ENCODE data around the gene SLC2A9.

Gene SLC2A9

DNA sequence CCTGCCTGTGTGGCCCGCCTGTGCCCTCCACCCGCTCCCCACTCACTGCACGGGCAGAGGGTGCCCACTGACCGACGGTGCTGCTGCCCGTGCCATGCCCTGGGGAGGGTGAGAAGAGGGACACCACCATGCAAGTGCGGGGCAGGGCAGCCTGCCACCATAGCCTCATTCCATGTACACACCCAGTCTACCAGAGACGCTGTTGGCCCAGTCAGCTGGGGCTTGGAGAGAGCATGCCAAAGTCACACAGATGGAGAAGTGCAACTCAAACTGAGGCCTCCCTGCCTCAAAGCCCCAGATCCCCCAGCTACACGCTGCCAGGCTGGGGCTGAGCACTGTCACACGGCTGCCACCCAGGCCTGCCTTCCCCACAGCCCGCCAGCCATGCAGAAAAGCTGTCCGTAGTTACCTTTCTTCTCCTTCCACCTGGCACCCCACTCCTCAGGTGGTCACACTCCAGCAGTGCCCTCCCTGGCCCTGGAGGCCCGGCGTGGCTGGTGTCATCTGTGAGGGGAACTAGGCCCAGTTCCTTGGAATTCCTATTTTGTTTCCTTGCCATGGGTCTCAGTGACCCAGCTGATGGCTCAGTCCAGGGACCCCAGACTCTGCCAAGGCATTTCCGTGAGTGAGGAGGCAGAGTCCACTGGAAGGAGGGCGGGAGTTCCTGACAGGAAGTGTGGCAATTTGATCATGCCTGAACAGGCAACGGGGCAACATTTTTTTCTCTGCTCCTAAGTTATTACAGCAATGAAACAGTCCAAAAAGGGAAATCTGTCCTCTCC, at the start of gene SLC2A9:
Gene SLC2A9 (minus strand): TSS at position 627 of the 782 bp plus-strand sequence. CDS start 68 bp downstream, at position 559.
- DNase-seq: no peak

DNA sequence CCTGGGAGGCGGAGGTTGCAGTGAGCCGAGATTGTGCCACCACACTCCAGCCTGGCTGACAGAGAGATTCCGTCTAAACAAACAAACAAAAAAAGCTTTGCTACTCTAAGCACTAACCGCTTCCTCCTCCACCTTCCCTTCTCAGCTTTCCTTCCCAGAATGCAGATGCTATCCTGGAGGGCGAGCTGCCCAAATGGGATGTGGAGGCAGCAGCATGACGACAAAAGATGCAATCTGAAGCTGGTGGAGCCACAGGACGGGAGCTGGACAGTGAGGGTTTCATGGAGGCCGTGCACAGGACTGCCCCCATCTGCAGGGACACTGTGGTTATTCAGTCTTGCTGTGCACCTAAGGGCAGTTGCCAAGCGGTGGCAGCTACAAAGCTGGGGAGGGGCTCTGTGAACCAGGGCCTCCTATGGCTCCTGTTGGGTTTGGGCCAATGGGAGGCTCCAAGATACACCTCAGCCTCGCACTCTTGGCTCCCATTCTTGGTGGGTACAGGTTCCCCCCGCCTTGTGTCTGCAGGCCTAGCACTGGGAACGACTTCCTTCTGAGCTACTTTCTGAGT, 47.9 kb upstream of the SLC2A9 start:
- no peak for DNase-seq

DNA sequence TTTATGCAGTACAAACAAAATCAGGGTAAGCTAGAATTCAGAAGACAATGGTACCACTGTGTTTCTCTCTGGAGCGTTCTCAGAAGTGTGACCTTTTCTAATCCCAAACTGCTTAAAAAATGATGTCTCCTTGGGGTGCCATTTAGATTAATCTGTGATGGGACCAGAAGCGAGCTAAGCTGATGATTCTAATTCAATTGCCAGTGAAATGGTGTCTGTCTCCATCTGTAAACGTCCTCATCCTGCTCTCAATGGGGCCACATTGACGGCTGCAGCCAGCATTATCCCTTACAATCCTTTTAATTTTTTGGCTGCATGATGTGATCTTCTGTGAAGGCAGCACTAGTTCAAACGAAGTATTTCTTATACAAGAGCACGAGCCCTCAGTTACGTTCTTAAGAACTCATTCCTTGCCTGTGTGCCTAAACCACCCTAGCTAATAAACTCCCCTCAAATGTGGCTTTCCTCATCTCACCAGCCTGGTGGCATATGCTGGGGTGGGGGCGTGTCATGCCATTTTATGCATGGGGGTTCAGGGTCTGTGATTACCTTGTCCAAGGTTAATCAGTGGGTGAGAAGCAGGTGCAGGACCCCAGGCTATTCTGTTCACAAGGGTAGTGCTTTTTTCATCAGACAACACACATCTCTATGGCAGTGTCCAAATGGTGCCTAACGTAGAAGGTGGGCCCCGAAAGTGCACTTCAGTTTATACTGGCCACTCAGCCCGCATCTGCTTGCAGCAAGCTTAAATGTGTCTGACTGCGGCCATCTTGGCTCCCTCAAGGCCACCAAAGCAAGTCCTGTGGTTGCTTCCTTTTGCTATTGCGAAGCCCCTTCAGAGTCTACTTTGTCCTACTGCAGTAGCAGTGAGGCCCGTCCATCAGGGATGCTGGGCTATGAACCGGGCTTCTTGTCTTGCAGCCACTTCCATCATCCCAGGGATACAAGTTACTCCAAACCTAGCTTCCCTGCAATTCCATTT, 45.7 kb upstream of the SLC2A9 start:
- no peak for DNase-seq

DNA sequence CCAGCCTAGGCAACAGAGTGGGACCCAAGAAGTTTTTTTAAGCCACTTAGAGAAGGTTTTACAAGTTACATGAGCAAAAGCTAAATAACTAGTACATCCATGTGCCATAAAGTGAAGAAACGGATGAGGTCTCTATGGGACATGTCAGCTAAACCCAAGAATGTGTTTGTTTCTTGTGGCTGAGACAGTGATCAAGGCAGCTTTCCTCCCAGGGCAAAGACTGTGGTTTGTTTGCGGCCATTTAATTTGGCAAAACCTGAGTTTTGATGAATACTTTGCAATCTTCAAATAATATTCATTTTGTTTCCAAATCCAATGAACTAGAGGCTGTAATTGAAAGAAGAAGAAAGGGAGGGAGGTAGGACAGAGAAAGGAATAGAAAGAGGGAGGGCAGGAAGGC, 44.9 kb upstream of the SLC2A9 start:
- no peak for DNase-seq

DNA sequence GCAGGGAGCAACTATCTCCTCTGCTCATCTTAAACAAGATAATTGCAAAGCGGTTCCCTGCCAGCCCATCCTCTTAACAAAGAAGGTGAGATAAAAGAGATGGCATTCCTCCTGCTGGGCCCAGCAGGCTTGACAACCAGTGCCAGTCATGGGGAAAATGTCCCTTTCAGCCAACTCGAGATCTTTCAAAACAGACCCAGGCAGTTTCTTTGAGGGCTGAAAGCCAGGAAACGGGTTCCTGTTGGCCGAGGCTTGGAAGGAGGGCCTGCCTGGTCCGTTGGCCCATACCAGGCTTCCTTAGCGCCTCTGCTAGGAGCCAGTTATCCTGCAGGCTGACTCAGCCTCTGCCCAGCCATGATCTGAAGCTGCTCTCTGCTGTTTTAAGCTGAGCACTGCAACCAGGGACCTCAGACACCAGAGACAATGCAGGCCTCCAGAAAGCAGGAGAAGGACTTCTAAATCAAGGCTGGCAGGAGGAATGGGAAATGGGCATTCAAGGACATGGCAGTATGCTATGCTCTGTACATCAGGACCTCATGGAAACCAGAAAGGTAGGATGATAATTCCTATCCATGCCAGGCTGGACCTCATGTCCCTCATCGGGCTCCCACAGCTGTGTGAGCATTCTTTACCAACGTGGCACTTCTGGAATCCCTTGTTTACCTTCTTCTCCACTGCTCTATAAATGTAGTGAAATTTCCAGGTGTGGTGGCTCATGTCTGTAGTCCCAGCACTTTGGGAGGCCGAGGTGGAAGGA, 42.4 kb upstream of the SLC2A9 start:
- DNase-seq: no peak

DNA sequence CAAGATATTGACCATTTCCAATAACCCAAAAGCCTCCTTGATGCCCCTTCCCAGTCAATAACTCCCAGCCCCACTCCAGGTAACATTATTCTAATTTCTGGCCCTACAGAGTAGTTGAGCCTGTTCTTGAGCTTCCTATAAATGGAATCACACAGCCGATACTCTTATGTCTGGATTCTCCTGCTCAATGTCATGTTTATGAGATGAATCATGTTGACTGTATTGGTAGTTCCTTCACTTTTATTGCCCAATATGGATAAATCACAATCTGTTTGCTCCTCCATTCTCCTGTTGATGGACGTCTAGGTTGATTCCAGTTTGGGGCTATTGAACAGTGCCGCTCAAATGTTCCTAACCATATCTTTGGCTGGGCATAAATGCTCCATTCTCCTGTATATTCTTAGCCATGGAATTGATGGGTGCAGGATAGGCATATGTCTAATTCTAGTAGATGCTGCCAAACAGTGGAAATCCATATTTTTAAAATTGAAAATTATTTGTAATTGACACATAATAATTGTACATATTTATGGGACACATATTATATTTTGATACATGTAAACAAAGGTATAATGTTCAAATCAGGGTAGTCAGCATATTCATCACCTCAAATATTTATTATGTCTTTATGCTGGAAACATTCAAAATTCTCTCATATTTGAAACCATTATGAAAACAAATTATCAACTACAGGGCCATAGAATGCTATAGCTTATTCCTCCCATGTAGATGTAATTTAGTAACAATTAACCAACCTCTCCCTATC, 40.5 kb upstream of the SLC2A9 start:
- DNase-seq: no peak

DNA sequence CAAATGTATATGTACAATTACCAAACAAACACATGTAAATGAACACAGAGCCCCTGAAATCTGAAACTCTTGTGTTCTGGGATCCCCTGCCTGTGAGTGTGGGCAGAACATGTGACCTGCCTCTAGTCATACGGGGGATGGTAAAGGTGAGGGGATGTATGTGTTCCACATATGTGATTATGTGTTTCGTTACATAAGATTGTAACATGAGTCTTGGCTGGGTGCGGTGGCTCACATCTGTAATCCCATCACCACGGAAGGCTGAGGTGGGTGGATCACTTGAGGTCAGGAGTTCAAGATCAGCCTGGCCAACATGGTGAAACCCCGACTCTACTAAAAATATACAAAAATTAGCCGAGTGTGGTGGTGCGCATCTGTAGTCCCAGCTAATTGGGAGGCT, 37.1 kb upstream of the SLC2A9 start:
- no peak for DNase-seq

DNA sequence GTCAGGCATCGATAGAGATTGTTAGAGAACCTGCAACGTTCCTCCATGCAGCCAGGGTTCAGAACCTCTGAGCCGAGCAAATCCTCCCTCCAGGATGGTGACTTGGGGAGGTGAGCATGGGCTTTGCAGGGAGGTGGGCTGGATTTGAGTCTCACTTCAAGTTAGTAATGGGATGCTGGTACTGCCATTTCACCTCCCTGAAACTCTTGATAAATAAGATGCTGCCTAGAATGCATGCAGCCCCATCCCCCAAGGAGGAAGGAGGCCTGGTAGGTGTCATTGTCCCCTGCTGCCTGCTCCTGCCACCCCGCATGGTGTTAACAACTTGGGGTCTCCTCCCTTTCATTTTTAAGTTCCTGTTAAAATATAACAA, 35.7 kb upstream of the SLC2A9 start:
- no peak for DNase-seq

DNA sequence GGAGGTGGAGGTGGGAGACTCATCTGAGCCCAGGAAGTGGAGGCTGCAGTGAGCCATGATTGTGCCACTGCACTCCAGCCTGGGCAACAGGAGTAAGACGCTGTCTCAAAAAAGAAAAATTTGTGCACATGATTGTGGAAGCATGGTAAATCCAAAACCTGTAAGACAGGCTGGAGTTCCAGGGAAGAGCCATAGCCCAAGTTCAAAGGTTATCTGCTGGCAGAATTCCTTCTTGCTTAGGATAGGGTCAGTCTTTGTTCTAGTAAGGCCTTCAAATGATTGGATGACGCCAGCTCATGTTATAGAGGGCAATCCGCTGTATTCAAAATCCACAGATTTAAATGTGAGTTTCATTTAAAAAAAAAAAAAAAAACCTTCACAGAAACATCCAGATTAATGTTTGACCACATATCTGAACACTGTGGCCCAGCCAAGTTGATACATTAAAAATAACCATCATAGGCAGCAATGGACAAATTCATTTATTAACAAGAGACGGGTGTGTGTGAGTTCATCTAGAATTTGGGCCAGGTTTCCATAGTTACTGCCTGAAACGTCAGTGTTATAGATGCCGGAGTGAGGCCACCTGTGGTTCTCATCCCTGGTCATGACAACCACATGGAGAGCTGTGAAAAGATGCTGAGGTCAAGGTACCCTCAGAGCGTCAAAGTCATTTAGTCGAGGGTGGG, 35.2 kb upstream of the SLC2A9 start:
- DNase-seq: no peak

DNA sequence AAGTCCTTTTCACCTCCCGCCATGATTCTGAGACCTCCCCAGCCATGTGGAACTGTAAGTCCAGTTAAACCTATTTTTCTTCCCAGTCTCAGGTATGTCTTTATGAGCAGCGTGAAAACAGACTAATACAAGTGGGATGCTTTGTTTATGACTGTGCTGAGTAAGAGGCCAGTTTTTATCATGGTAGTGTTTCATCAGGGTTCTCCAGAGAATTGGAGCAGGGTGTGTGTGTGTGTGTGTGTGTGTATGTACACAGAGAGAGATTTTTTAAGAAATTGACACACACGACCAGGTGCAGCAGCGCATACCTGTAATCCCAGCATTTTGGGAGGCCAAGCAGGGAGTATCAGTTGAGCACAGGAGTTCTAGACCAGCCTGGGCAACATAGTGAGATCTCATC, 34.6 kb upstream of the SLC2A9 start:
- DNase-seq: no peak

DNA sequence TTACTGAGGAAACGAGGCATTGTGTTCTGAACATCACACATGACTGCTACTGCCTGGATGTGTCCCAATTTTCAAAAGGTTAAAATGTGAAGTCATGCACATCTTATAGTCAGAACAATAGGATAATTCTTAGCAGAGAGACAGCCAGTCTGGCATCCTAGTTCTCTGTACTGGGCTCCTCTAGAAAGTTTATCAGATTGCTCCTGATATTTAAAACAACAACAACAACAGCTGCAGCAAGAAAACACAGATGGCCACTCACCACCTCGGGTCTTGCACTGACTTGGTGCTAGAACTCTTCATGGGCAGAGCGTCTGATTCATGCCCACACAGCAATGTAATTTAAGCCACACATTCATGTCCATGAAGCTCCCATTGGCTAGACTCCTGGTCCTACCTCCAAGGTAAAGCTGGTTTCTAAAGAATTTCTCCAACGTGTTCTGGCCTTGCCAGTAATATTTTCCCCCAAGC, 33.3 kb upstream of the SLC2A9 start:
- no peak for DNase-seq

DNA sequence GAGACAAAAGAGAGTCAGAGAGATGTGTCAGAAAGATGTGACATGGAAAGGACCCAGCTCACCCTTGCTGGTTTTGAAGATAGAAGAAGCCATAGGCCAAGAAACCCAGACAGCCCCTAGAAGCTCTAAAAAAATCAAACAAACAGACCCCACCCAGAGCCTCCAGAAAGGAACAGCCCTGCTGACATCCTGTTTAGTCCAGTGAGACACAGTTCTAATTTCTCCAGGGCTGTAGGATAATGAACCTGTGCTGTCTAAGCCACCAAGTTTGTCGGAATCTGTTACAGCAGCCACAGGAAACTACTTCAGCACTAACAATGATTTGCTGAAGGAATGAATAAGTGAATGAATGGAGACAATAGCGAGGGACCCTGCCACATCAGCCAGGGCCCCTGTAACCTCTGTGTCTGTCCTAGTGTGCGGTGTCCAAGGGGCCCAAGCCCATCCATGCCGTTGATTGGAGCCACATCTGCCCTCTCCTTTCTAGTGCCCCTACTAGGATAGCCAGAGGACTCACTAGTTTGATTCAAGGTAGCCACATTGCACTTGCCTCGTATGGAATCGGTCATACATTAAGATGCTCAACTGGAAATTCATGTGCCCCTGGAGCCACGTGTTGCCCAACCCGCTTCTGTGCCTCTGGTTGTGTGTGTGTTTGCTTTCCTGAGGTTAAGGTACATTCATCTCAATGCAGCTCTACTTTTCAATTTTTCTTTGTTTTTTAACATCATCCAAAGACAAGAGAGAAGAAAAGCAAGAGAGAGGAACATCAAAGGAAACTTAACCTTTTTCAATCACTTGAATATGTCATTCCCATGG, 32.5 kb upstream of the SLC2A9 start:
- DNase-seq: no peak

DNA sequence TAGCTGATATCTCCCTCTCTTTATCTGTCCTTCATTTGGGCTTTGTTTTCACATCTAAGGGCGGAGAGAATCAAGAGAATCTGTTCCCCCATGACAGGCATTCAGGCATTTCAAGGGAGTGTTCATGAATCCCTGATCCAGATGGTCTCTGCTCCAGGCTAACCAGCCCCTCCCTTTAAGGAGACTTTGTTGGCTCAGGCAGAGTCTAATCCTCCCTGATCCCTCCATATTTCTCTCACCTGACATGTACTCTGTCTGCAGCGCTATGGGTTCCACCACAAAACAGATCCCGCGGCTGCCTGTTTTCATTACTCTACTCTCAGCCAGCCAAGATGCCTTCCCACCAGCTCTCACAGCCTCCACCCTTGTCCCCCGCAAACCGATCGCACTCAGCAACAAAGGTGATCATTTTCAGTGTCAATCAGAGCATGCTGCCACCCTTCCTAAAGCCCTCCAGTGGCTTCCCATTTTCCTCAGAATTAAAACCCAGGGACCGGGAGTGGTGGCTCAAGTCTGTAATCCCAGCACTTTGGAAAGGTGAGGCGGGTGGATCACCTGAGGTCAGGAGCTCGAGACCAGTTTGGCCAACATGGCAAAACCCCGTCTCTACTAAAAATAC, 30.3 kb upstream of the SLC2A9 start:
- no peak for DNase-seq

DNA sequence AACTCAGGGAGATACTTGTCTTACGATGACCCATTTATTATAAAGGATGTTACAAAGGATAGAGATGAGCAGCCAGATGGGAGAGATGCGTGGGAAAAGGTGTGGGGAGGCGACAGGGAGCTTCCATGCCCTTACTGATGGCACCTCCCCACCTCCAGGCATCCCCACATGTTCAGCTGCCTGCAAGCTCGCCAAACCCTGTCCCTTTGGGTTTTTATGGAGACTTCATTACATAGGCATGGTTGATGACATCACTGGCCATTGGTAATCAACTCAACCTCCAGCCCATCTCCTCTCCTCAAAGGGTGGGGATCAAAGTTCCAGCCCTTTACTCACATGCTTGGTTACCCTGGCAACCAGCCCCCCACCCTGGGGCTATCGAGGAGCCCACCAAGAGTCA, 29.4 kb upstream of the SLC2A9 start:
- DNase-seq: no peak

DNA sequence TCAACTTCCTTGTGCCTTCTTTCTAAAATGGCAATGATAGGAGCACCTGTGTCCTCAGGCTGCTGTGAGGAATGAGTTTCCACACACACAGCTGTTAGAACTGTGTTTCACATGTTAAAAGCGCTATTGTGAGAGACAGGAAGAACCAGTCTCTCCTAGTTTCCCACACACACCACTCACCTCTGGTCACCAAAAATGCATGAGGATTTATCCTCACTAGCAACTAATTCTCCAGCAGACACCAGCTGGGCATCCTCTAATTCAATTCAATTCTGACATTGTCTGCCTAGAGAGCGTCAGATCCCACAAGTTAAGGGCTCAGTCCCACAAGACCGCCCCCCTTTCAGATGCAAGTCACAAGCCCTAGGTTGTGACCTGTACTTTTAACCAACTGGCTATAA, 29.0 kb upstream of the SLC2A9 start:
- DNase-seq: no peak

DNA sequence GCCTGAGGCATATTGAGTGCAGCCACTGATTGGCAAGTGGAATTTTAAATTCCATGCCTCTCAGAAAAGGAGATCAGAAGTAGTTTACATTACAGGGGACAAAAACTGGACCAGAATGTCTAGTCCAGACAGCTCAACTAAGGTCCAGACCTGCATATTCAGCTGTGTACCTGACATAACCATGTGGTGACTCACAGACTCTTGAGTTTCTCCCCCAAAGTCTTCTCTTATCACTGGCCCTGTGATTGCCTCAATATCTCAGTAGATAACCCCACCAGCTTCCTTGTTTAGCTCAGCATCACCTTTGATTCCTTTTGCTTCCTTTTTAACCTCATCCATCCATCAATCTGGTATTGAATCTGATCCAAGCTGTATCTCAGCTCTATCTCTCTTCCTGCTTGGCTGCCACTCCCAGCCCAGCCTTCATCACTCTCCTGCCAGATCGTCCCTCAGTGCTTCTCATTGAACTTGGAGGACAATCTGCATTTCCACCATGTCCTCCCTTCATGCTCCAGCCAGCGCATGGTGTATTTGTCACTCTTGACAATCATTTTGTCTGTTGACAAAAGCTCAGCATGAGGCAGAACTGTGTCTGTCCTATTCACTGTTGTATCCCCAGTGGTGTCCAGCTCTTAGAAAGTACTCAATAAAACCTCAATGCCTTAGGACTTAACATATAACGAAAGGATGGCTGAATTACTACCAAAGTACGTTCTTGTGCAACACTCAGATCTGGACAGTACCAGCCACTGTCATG, 27.8 kb upstream of the SLC2A9 start:
- DNase-seq: no peak

DNA sequence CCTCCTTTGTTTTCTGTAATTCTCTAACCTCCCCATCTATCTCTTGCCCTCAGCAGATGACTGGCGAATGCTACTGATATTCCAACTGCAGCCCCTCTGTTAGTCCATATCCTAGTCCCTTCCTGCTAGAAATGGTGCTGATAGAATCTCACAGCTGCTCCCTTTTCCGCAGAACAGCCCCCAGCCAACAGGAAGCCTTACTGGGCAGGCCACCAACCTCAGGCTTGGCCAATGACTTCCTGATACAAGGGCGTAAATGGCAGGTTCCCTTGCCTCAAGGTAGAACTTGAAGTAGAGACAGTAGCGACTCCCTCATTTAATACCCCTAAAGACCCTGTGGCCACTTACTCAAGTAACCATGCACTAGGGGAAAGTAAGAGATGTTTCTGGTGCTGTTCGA, 26.7 kb upstream of the SLC2A9 start:
- DNase-seq: no peak

DNA sequence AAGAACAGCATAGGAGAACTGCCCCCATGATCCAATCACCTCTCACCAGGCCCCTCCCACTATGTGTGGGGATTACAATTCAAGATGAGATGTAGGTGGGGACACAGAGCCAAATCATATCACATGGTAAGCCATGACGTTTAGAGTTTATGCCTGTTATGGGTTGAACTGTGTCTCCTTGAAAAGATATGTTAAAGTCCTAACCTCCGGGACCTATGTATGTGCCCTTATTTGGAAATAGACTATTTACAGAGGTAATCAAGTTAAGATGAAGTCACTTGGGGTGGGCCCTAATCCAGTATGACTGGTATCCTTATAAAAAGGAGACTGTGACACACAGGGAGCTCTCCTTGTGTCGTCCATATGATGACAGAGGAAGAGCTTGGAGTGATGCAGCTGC, 25.2 kb upstream of the SLC2A9 start:
- no peak for DNase-seq

DNA sequence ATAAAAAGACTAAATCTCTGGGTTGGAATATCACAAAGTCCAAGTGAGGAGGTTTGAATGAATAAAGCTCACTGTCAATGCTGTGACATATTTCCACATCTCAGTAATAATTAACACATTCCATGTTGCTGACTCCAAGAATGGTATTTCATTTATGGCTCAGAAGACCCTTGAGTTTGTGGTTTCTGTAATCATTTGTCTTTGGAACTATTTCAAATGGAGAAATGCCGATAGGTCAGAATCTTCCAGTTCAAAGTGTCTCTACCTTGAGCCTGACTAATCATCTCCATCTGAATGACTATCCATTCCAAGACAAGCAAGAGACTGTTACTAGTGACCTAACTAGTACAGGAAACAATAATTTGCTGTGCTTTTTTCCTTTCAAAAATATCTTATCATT, 24.2 kb upstream of the SLC2A9 start:
- DNase-seq: no peak

Data from activated T-cell treated with anti-CD3 and anti-CD28 coated beads for 4 hours (primary cell).